HG02798 (cell line): Measurements from ENCODE around the gene NAXD.
"Not testable (repeated sequence)": the region's sequence is repeated elsewhere in the genome, so short reads cannot be mapped to it uniquely, and the experiment has no call there.

Experiments used
- ATAC-seq: cut with Tn5 transposase; IDR thresholded peaks from one replicate; pipeline ENCODE4 v1.9.1; 2021; ENCODE audit warnings: mild to moderate bottlenecking; ENCODE audit not compliant: unreplicated experiment, poor library complexity

NAXD gene

GRCh38 chr13:110627761-110628476, 12.6 kb downstream of the NAXD start:
- no peak for ATAC-seq

- ATAC-seq, result no peak
Measured at GRCh38 chr13:110628477-110628793, 13.1 kb downstream of the NAXD start.

GRCh38 chr13:110628952-110629701, 13.8 kb downstream of the NAXD start:
- no peak for ATAC-seq

- no peak for ATAC-seq
Measured at GRCh38 chr13:110629735-110630134, 14.4 kb downstream of the NAXD start.

GRCh38 chr13:110630566-110631119, 15.3 kb downstream of the NAXD start:
- ATAC-seq, result no peak

GRCh38 chr13:110632255-110632654, 16.9 kb downstream of the NAXD start:
- ATAC-seq, result not testable (repeated sequence)

GRCh38 chr13:110633776-110634175, 18.4 kb downstream of the NAXD start:
- ATAC-seq, result no peak

GRCh38 chr13:110634558-110634957, 19.2 kb downstream of the NAXD start:
- no peak for ATAC-seq

- ATAC-seq, result no peak
Measured at GRCh38 chr13:110635405-110636002, 20.2 kb downstream of the NAXD start.

- ATAC-seq, result no peak
Measured at GRCh38 chr13:110636053-110636475, 20.7 kb downstream of the NAXD start.

- no peak for ATAC-seq
Measured at GRCh38 chr13:110636701-110637201, 21.4 kb downstream of the NAXD start.

GRCh38 chr13:110637275-110637674, 21.9 kb downstream of the NAXD start:
- no peak for ATAC-seq

- no peak for ATAC-seq
Measured at GRCh38 chr13:110637747-110638146, 22.4 kb downstream of the NAXD start.

GRCh38 chr13:110638257-110638656, 22.9 kb downstream of the NAXD start:
- no peak for ATAC-seq

- no peak for ATAC-seq
Measured at GRCh38 chr13:110638814-110639806, 23.8 kb downstream of the NAXD start.

- ATAC-seq, result no peak
Measured at GRCh38 chr13:110639935-110640334, 24.6 kb downstream of the NAXD start.

GRCh38 chr13:110640591-110641029, 25.3 kb downstream of the NAXD start:
- ATAC-seq, result no peak

- ATAC-seq, result no peak
Measured at GRCh38 chr13:110641055-110642015, 26.0 kb downstream of the NAXD start.
